ENCODE data around the gene MDGA2. TPM values are rescaled to one million over a fixed set of nuclear protein-coding genes. Genes with fewer than 3 reads are reported as not detected.

MDGA2 gene
- total RNA-seq, 1 experiment from 2014 or later: not detected

GRCh38 chr14:47483449-47483848 lies 192.0 kb downstream of the MDGA2 start:
- H3F3A ChIP-seq (ENCODE audit: insufficient read depth, low read depth): no peaks in the 10 kb centered on the region
- no peak overlapping the region for H3K4me2 ChIP-seq
- intact Hi-C loops (cut with micrococcal nuclease; ENCODE audit: unreplicated experiment): no loop called here
- no peak overlapping the region for H3K4me3 ChIP-seq
- ChIA-PET CTCF (no interaction called here), POLR2A (ENCODE audit: unreplicated experiment) (no interaction called here)
- no peaks in the 10 kb centered on the region for H3K27me3 ChIP-seq (ENCODE audit: insufficient read depth, low read depth)
- H4K20me1 ChIP-seq (ENCODE audit: insufficient read depth): no peaks in the 10 kb centered on the region
- H3K79me2 ChIP-seq (ENCODE audit: low read depth): no peaks in the 10 kb centered on the region
- no peak for TF ChIP-seq EZH2 (IDR thresholded peaks at IDR 0.05; ENCODE audit: low read depth)
- no peak for TF ChIP-seq CTCF (conservative IDR thresholded peaks at IDR 0.05)
- no peaks in the 10 kb centered on the region for H3K4me1 ChIP-seq (replicated peaks; ENCODE audit: insufficient read depth)
- no peak overlapping the region for H2AFZ ChIP-seq
- H3K9me2 ChIP-seq (ENCODE audit: insufficient read depth): no peaks in the 10 kb centered on the region; the same call in 1 of the 2 replicates
- no peak for DNase-seq
- no TSS peak for BruUV-seq (replicated peaks)
- no peak overlapping the region for H3K27ac ChIP-seq
- no peaks in the 10 kb centered on the region for H3K36me3 ChIP-seq (ENCODE audit: low read depth)
- H3K9me3 ChIP-seq (ENCODE audit: insufficient read depth, low read depth): no peaks in the 10 kb centered on the region

- H3K4me2 ChIP-seq: no peak overlapping the region
- ChIA-PET CTCF (no interaction called here), POLR2A (ENCODE audit: unreplicated experiment) (no interaction called here)
- H3K36me3 ChIP-seq (ENCODE audit: low read depth): no peaks in the 10 kb centered on the region
- no peak for TF ChIP-seq CTCF (conservative IDR thresholded peaks at IDR 0.05)
- TF ChIP-seq EZH2 (IDR thresholded peaks at IDR 0.05; ENCODE audit: low read depth): no peak
- no peaks in the 10 kb centered on the region for H3F3A ChIP-seq (ENCODE audit: insufficient read depth, low read depth)
- no peaks in the 10 kb centered on the region for H3K9me3 ChIP-seq (ENCODE audit: insufficient read depth, low read depth)
- no peak overlapping the region for H2AFZ ChIP-seq
- H3K79me2 ChIP-seq (ENCODE audit: low read depth): no peaks in the 10 kb centered on the region
- no peak for DNase-seq
- H4K20me1 ChIP-seq (ENCODE audit: insufficient read depth): no peaks in the 10 kb centered on the region
- intact Hi-C loops (cut with micrococcal nuclease; ENCODE audit: unreplicated experiment): no loop called here
- H3K9me2 ChIP-seq (ENCODE audit: insufficient read depth): no peaks in the 10 kb centered on the region
- no peak overlapping the region for H3K27ac ChIP-seq
- H3K27me3 ChIP-seq (ENCODE audit: insufficient read depth, low read depth): no peaks in the 10 kb centered on the region
- no TSS peak for BruUV-seq (replicated peaks)
- no peak overlapping the region for H3K4me3 ChIP-seq
- H3K4me1 ChIP-seq (replicated peaks; ENCODE audit: insufficient read depth): no peaks in the 10 kb centered on the region
Observed at GRCh38 chr14:47471075-47471474, 204.3 kb downstream of the MDGA2 start.

DNA sequence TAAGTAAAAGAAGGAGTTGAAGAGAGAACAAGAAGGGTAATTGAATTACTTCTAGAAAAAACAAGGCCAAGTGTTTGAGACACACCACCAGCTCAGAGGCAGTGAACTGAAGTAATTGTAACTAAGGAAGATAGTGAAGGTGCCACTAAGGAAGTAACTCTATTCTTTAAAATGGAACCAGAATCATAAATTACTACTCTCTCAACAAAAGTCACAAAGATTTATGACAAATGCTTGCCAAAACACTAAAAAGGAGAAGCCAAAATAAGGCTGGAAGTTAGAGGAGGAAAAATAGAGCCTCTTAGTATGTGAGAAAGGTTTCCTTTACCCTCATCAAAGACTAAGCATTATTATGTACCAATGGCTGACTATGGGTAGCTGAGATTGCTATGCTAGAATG lies 208.5 kb downstream of the MDGA2 start:
- Histone ChIP-seq H3K36me3 (ENCODE audit: low read depth) (no peaks in the 10 kb centered on the region), H4K20me1 (ENCODE audit: insufficient read depth) (no peaks in the 10 kb centered on the region), H3K4me3 (no peak overlapping the region), H3K27ac (no peak overlapping the region), H3K79me2 (ENCODE audit: low read depth) (no peaks in the 10 kb centered on the region), H3F3A (ENCODE audit: insufficient read depth, low read depth) (no peaks in the 10 kb centered on the region), H3K9me2 (ENCODE audit: insufficient read depth) (no peaks in the 10 kb centered on the region), H3K9me3 (ENCODE audit: insufficient read depth, low read depth) (no peaks in the 10 kb centered on the region), H3K27me3 (ENCODE audit: insufficient read depth, low read depth) (no peaks in the 10 kb centered on the region), H3K4me1 (replicated peaks; ENCODE audit: insufficient read depth) (no peaks in the 10 kb centered on the region), H2AFZ (no peak overlapping the region), H3K4me2 (no peak overlapping the region)
- POLR2A ChIA-PET (ENCODE audit: unreplicated experiment): no interaction called here
- CTCF ChIA-PET: no interaction called here
- intact Hi-C loops (cut with micrococcal nuclease; ENCODE audit: unreplicated experiment): no loop called here
- DNase-seq: no peak
- BruUV-seq (replicated peaks): no TSS peak
- TF ChIP-seq EZH2 (IDR thresholded peaks at IDR 0.05; ENCODE audit: low read depth) (no peak), CTCF (conservative IDR thresholded peaks at IDR 0.05) (no peak)
